Adrenal gland (tissue), 12 donors: Measurements from ENCODE around the gene PGR. TPM values are rescaled to one million over a fixed set of nuclear protein-coding genes. Genes with fewer than 3 reads are reported as not detected.

Experiments used
- DNase-seq, 7 donors: peaks; one replicate each; pipeline ENCODE4 v3.0.0-alpha.2; 2019 to 2020
- H3K27ac ChIP-seq, 5 donors: fragments of 200-600 bp; sonication (generic) in 4 of 5; 1 replicate in 3 of 5; 2 replicates in 2 of 5; pipeline versions ENCODE4 v1.5.1 to v1.8.0; 2016 to 2020; ENCODE audit warnings: mild to moderate bottlenecking in 1 of 5
- H3K27me3 ChIP-seq: fragments of 200-600 bp; 2 replicates; pipeline ENCODE4 v1.8.0; 2021
- H3K36me3 ChIP-seq, 2 donors: fragments of 200-600 bp; replicated peaks in 1 of 2; 1 replicate in 1 of 2; 2 replicates in 1 of 2; pipeline versions ENCODE4 v1.5.1 to v1.8.0; 2018 to 2022
- H3K4me1 ChIP-seq, 2 donors: fragments of 200-600 bp; replicated peaks in 1 of 2; 1 replicate in 1 of 2; 2 replicates in 1 of 2; pipeline versions ENCODE4 v1.5.1 to v1.8.0; 2018 to 2021
- H3K4me3 ChIP-seq, 4 donors: fragments of 200-600 bp; sonication (generic) in 3 of 4; one replicate each; pipeline ENCODE4 v1.5.1; 2016 to 2018
- H3K9me3 ChIP-seq, 3 donors: fragments of 200-600 bp; sonication (generic) in 1 of 3; replicated peaks in 1 of 3; 1 replicate in 2 of 3; 2 replicates in 1 of 3; pipeline versions ENCODE4 v1.5.1 to v1.8.0; 2016 to 2021
- CTCF ChIP-seq, 6 experiments: fragments of 450-650 bp in 4 of 6; fragments of 200-600 bp in 2 of 6; sonication (generic) in 1 of 6; IDR thresholded peaks; 1 replicate in 5 of 6; 2 replicates in 1 of 6; pipeline versions ENCODE4 v1.5.1 to v1.8.0; 2016 to 2021; ENCODE audit warnings: antibody characterized with exemption in 6 of 6, mild to moderate bottlenecking in 2 of 6, moderate library complexity in 1 of 6
- POLR2A ChIP-seq, 2 donors: fragments of 450-650 bp; IDR thresholded peaks; one replicate each; pipeline ENCODE4 v1.6.1; 2017; ENCODE audit warnings: antibody characterized with exemption in 2 of 2, mild to moderate bottlenecking in 2 of 2, moderate library complexity in 1 of 2
- WGBS, 4 donors: extraction: QIAGEN DNeasy Blood & Tissue Kit in 2 of 4; methylation state at CpG; one replicate each; pipeline versions ENCODE4 v1.1.5 to v1.1.7; 2013 to 2017; 5-methylcytosine and 5-hydroxymethylcytosine counted together
- intact Hi-C, 2 donors: fragments of 100-400 bp; cut with DNase I; formaldehyde crosslinking; loops; one replicate each; pipeline versions ENCODE4 v1.14.1 to v1.15.0; 2022 to 2023
- polyA plus RNA-seq, 3 donors: library from polyadenylated mRNA; stranded (reverse); fragments of 200-250 nt in 2 of 3; fragments of 350-450 nt in 1 of 3; fragmentation: Illumina TruSeq in 1 of 3; extraction: RNeasy Lipid Tissue Mini Kit (QIAGEN cat#74804) in 1 of 3; gene quantifications; one replicate each; pipeline ENCODE4 v1.2.3, GENCODE V29; 2013 to 2014
- total RNA-seq, 9 donors: library from RNA; depleted of rRNA in 4 of 9; stranded (reverse); fragments of >200 nt in 4 of 9; fragments of 120-200 nt in 1 of 9; fragmentation: NEBNext Ultra II Directional in 1 of 9; extraction: Animal tissue kit (Norgen Biotek cat#: 25700) in 1 of 9; gene quantifications; one replicate each; pipeline versions ENCODE4 v1.1.0 to v1.2.4, GENCODE V29; 2013 to 2023
- donor health status: healthy with polysubstance abuse.
- donor health status: Bipolar disorder and iron deficiency.
- donor health status: DM: yes; HTN: yes; CAD: no.
- donor health status: DM: no; HTN: no; CAD: no.
- donor health status: DM: no; HTN: no; CAD: no.
- donor health status: DM: yes; HTN: yes; CAD: no.

PGR gene
- total and polyA plus RNA-seq, 12 donors = 0.24 to 17.3 (median 3.3) TPM

- Histone ChIP-seq H3K4me3 (no peak overlapping the region), H3K36me3 (no peaks in the 10 kb centered on the region), H3K4me1 (no peaks in the 10 kb centered on the region), H3K27ac (no peak overlapping the region), H3K27me3 (no peaks in the 10 kb centered on the region), H3K9me3 (no peaks in the 10 kb centered on the region)
- DNase-seq = no peak
- WGBS, 4 donors = 64 to 81% (median 73%) methylated on average over 1 to 2 of the region's 2 CpGs
- intact Hi-C loops = no loop called here
- TF ChIP-seq CTCF (IDR thresholded peaks at IDR 0.05) (no peak), POLR2A (IDR thresholded peaks at IDR 0.05) (no peak)
Measured at GRCh38 chr11:101158119-101158518, 28.5 kb upstream of the PGR start.

- TF ChIP-seq CTCF (IDR thresholded peaks at IDR 0.05) (no peak), POLR2A (IDR thresholded peaks at IDR 0.05) (no peak)
- DNase-seq = no peak
- no peak overlapping the region for H3K4me3 ChIP-seq
- no peaks in the 10 kb centered on the region for H3K27me3 ChIP-seq
- H3K9me3 ChIP-seq = no peaks in the 10 kb centered on the region
- no peaks in the 10 kb centered on the region for H3K36me3 ChIP-seq
- H3K4me1 ChIP-seq = no peaks in the 10 kb centered on the region
- intact Hi-C loops = no loop called here
- H3K27ac ChIP-seq = no peak overlapping the region
- WGBS, 4 donors = 56 to 70% (median 64%) methylated on average over 1 of the region's 1 CpG
Measured at GRCh38 chr11:101138245-101138930, 8.8 kb upstream of the PGR start.

- DNase-seq = no peak
- Histone ChIP-seq H3K4me3 (no peak overlapping the region), H3K27me3 (peaks cover 4% of the 10 kb centered on the region), H3K27ac (no peak overlapping the region), H3K9me3 (no peaks in the 10 kb centered on the region), H3K36me3 (no peaks in the 10 kb centered on the region), H3K4me1 (peaks cover 0 to 6% of the 10 kb centered on the region in 2 donors)
- TF ChIP-seq CTCF (IDR thresholded peaks at IDR 0.05) (no peak), POLR2A (IDR thresholded peaks at IDR 0.05) (no peak)
- intact Hi-C loops = no loop called here
- 87 to 100% (median 98%) methylated on average over 1 of the region's 1 CpG for WGBS, 4 donors
Measured at GRCh38 chr11:101133190-101133589, 3.6 kb upstream of the PGR start.

- H3K4me1 ChIP-seq = peaks cover 0 to 6% of the 10 kb centered on the region in 2 donors
- WGBS, 4 donors = 1 to 5% (median 3%) methylated on average over 8 to 38 of the region's 38 CpGs
- intact Hi-C loops = no loop called here
- H3K36me3 ChIP-seq = no peaks in the 10 kb centered on the region
- peak in 2 of 7 donors; percentile 12 to 26 for DNase-seq
- H3K27me3 ChIP-seq = peaks cover 19% of the 10 kb centered on the region
- peak overlapping the region in 2 of 4 donors; percentile 73 to 84 for H3K4me3 ChIP-seq
- H3K9me3 ChIP-seq = no peaks in the 10 kb centered on the region
- TF ChIP-seq POLR2A (IDR thresholded peaks at IDR 0.05) = no peak
- no peak for TF ChIP-seq CTCF (IDR thresholded peaks at IDR 0.05)
- H3K27ac ChIP-seq = peak overlapping the region in 4 of 5 donors; percentile 52 to 78 (median 72)
Measured at GRCh38 chr11:101128571-101129202, 926 bp downstream of the PGR start.
